HepG2 (cell line): ENCODE data around the gene NR2F1-AS1. TPM values are rescaled to one million over a fixed set of nuclear protein-coding genes. Genes with fewer than 3 reads are reported as not detected.

Experiments used
- MTERF4 ChIP-seq: sonication (generic); formaldehyde crosslinking; IDR thresholded peaks from 2 replicates; pipeline ENCODE4 v1.8.0; 2023; ENCODE audit warnings: mild to moderate bottlenecking, missing genetic modification reagents
- ZNF446 ChIP-seq: sonication (generic); formaldehyde crosslinking; IDR thresholded peaks from 2 replicates; pipeline ENCODE4 v1.5.0; 2020; ENCODE audit warnings: mild to moderate bottlenecking, missing genetic modification reagents
- ZNF468 ChIP-seq: sonication (generic); formaldehyde crosslinking; IDR thresholded peaks from 2 replicates; pipeline ENCODE4 v1.8.0; 2022; ENCODE audit warnings: mild to moderate bottlenecking, moderate library complexity, missing genetic modification reagents
- ZNF572 ChIP-seq: sonication (generic); formaldehyde crosslinking; IDR thresholded peaks from 2 replicates; pipeline ENCODE4 v1.5.1; 2020; ENCODE audit warnings: mild to moderate bottlenecking, missing genetic modification reagents
- polyA plus RNA-seq, 8 experiments: library from polyadenylated mRNA; depleted of rRNA in 3 of 8; stranded (reverse) in 7 of 8; unstranded in 1 of 8; fragments of >200 nt; fragmentation: Illumina TruSeq in 4 of 8; extraction: Trizol in 4 of 8; gene quantifications; 2 replicates each; pipeline versions ENCODE4 v1.2.1 to v1.2.3, GENCODE V29; 2011 to 2016; ENCODE audit warnings: low read depth in 4 of 8, missing spikeins in 1 of 8, mixed read lengths in 1 of 8; ENCODE audit not compliant: insufficient read depth in 1 of 8
- total RNA-seq, 5 experiments: library from RNA; depleted of rRNA; stranded (reverse); fragments of >200 nt; fragmentation: Illumina TruSeq; extraction: Trizol; gene quantifications; 2 replicates each; pipeline ENCODE4 v1.2.3, GENCODE V29; 2016; ENCODE audit warnings: low read depth in 1 of 5
- TF ChIP-seq, protein P1 (sequence below): sonication (generic); formaldehyde crosslinking; IDR thresholded peaks from 2 replicates; pipeline ENCODE4 v1.4.0; 2020; ENCODE audit warnings: missing genetic modification reagents
- TF ChIP-seq, protein P2 (sequence below): sonication (generic); formaldehyde crosslinking; IDR thresholded peaks from 2 replicates; pipeline ENCODE4 v1.4.0; 2020; ENCODE audit warnings: missing genetic modification reagents

Gene NR2F1-AS1
- total and polyA plus RNA-seq, 2 of the 13 experiments (the other 11 are each of a cell fraction or from before 2014, with no cell fraction given): 2.8 TPM

DNA sequence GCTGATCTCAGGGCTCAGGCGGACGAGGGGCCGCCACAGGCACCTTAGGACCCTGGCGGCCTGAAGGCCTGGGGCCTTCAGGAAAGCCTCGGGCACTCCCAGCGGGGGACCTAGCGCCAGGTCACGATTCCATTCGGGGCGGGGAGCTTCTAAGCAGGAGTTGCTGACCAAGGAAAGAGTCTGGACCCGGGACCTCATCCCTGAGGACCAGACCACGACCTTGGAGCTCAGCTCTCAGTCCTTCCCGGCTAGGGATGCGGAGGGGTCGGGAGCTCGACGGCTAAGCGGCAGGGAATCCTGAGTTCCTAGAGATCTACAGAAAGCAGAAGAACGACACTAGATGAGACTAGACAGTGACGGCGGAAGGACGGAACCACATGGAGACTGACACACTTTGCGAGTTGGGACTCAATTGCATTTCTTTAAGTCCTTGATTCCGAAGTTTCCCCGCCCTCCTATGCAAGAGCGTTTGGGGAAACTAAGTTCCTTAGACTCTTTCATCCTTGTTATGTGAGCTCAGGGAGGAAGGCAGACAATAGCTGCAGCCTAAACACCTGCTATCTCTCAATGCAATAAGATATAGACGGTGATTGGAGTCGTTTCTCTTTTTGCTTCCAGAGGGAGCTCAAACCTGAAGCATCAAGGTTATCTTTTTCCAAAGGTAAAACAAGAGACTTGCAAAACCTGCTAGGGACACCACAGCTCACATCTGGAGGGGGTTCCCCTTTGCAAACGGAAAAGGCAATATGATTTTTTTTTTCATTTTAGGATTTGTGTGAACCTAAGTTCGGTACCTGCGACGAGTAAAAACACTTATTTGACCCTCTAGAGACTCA is 9.7 kb downstream of the NR2F1-AS1 start (continued):
- TF ChIP-seq, protein P1, sequence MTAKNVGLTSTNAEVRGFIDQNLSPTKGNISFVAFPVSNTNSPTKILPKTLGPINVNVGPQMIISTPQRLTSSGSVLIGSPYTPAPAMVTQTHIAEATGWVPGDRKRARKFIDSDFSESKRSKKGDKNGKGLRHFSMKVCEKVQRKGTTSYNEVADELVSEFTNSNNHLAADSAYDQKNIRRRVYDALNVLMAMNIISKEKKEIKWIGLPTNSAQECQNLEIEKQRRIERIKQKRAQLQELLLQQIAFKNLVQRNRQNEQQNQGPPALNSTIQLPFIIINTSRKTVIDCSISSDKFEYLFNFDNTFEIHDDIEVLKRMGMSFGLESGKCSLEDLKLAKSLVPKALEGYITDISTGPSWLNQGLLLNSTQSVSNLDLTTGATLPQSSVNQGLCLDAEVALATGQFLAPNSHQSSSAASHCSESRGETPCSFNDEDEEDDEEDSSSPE: no peak
- TF ChIP-seq ZNF468 (CRISPR knock-in tag) (no peak), ZNF572 (CRISPR knock-in tag) (no peak), ZNF446 (no peak), MTERF4 (CRISPR knock-in tag) (no peak)
- TF ChIP-seq, protein P2, sequence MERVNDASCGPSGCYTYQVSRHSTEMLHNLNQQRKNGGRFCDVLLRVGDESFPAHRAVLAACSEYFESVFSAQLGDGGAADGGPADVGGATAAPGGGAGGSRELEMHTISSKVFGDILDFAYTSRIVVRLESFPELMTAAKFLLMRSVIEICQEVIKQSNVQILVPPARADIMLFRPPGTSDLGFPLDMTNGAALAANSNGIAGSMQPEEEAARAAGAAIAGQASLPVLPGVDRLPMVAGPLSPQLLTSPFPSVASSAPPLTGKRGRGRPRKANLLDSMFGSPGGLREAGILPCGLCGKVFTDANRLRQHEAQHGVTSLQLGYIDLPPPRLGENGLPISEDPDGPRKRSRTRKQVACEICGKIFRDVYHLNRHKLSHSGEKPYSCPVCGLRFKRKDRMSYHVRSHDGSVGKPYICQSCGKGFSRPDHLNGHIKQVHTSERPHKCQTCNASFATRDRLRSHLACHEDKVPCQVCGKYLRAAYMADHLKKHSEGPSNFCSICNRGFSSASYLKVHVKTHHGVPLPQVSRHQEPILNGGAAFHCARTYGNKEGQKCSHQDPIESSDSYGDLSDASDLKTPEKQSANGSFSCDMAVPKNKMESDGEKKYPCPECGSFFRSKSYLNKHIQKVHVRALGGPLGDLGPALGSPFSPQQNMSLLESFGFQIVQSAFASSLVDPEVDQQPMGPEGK: no peak
